HCT116 (cell line): ENCODE measurements around the gene DBP.

Experiments
- CTCF ChIP-seq, 3 experiments: fragments of 200-600 bp in 1 of 3; sonication (generic) in 1 of 3; IDR thresholded peaks in 2 of 3; conservative IDR thresholded peaks in 1 of 3; 2 replicates each; pipeline ENCODE4 v1.5.1; 2012 to 2017; ENCODE audit warnings: low read depth in 2 of 3, low read length in 2 of 3, antibody characterized with exemption in 1 of 3, borderline replicate concordance in 1 of 3, control low read depth in 1 of 3, mild to moderate bottlenecking in 1 of 3, mixed read lengths in 1 of 3, mixed run types in 1 of 3, moderate library complexity in 1 of 3; ENCODE audit not compliant: insufficient read depth in 1 of 3
- EZH2 ChIP-seq: fragments of 200-600 bp; sonication (generic); IDR thresholded peaks from 2 replicates; pipeline ENCODE4 v1.6.1; 2017; ENCODE audit warnings: antibody characterized with exemption, mixed run types
- POLR2A ChIP-seq: IDR thresholded peaks from 2 replicates; pipeline ENCODE4 v1.7.0; 2011; ENCODE audit warnings: borderline replicate concordance; ENCODE audit not compliant: insufficient read depth, insufficient read length; ENCODE audit errors: extremely low read depth
- SP1 ChIP-seq: IDR thresholded peaks from 2 replicates; pipeline ENCODE4 v1.6.1; 2012; ENCODE audit warnings: low read depth
- SRF ChIP-seq: IDR thresholded peaks from 2 replicates; pipeline ENCODE4 v1.6.1; 2012; ENCODE audit warnings: low read depth
- TCF7L2 ChIP-seq: IDR thresholded peaks from 2 replicates; pipeline ENCODE4 v1.7.0; 2011; ENCODE audit warnings: borderline replicate concordance, inconsistent platforms; ENCODE audit not compliant: insufficient read depth, insufficient read length; ENCODE audit errors: extremely low read depth
- YY1 ChIP-seq: IDR thresholded peaks from 2 replicates; pipeline ENCODE4 v1.6.1; 2011; ENCODE audit warnings: low read length, low read depth, moderate library complexity, mild to moderate bottlenecking; ENCODE audit not compliant: insufficient replicate concordance; ENCODE audit errors: extremely low read depth
- ZNF274 ChIP-seq: fragments of 200-500 bp; sonication (Bioruptor generic); IDR thresholded peaks from 2 replicates; pipeline ENCODE4 v1.6.1; 2014; ENCODE audit warnings: mild to moderate bottlenecking, low read depth, low read length, inconsistent platforms

DNA sequence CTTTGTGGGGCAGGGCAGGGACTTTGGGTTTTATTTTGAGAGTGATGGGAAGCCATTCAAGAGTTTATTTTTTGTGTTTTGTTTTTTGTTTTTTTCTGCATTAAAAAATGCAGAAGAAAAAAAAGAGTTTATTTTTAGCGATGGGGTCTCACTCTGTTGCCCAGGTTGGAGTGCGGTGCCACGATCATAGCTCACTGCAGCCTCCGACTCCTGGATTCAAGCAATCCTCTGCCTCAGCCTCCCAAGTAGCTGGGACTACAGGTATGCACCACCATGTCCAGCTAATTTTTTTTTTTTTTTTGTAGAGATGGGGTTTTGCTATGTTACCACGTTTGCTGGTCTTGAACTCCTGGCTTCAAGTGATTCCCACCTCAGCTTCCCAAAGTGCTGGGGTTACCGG, 21.3 kb upstream of the DBP start:
- TF ChIP-seq YY1, result no peak
- TF ChIP-seq CTCF (IDR thresholded peaks at IDR 0.05 in 2 of 3, conservative IDR thresholded peaks at IDR 0.05 in 1 of 3; ENCODE audit: borderline replicate concordance in 1 of 3, insufficient read depth in 1 of 3, low read depth in 2 of 3, low read length in 2 of 3), result no peak
- TF ChIP-seq ZNF274, result no peak
- TF ChIP-seq SRF, result no peak
- TF ChIP-seq POLR2A, result no peak
- no peak for TF ChIP-seq TCF7L2
- TF ChIP-seq EZH2, result no peak
- no peak for TF ChIP-seq SP1
